ENCODE measurements around the gene FADS3. TPM values are rescaled to one million over a fixed set of nuclear protein-coding genes. Genes with fewer than 3 reads are reported as not detected.
"Not testable (repeated sequence)": the region's sequence is repeated elsewhere in the genome, so short reads cannot be mapped to it uniquely, and the experiment has no call there.

Gene FADS3
- total RNA-seq, 1 donor from 2014 or later: 22.6 TPM

GRCh38 chr11:61898247-61898582 lies 6.9 kb upstream of the FADS3 start:
- no peak for DNase-seq (ENCODE audit: low spot score)

- peak; percentile 69 for DNase-seq (ENCODE audit: low spot score)
Observed at GRCh38 chr11:61897387-61898246, 6.3 kb upstream of the FADS3 start.

- no peak for DNase-seq (ENCODE audit: low spot score)
Observed at GRCh38 chr11:61896665-61897386, 5.5 kb upstream of the FADS3 start.

GRCh38 chr11:61895718-61896059 lies 4.3 kb upstream of the FADS3 start:
- no peak for DNase-seq (ENCODE audit: low spot score)

- DNase-seq (ENCODE audit: low spot score): no peak
Observed at GRCh38 chr11:61895046-61895717, 3.8 kb upstream of the FADS3 start.

- no peak for DNase-seq (ENCODE audit: low spot score)
Observed at GRCh38 chr11:61893981-61894380, 2.6 kb upstream of the FADS3 start.

GRCh38 chr11:61892085-61892370 lies 683 bp upstream of the FADS3 start:
- no peak for DNase-seq (ENCODE audit: low spot score)

GRCh38 chr11:61890529-61891330 lies 615 bp downstream of the FADS3 start:
- DNase-seq (ENCODE audit: low spot score): peak; percentile 22

GRCh38 chr11:61889831-61890230 lies 1.5 kb downstream of the FADS3 start:
- no peak for DNase-seq (ENCODE audit: low spot score)

GRCh38 chr11:61888590-61888989 lies 2.8 kb downstream of the FADS3 start:
- no peak for DNase-seq (ENCODE audit: low spot score)

GRCh38 chr11:61887839-61888494 lies 3.4 kb downstream of the FADS3 start:
- DNase-seq (ENCODE audit: low spot score): peak; percentile 54

- no peak for DNase-seq (ENCODE audit: low spot score)
Observed at GRCh38 chr11:61886643-61887042, 4.7 kb downstream of the FADS3 start.

- no peak for DNase-seq (ENCODE audit: low spot score)
Observed at GRCh38 chr11:61885784-61886580, 5.4 kb downstream of the FADS3 start.

- no peak for DNase-seq (ENCODE audit: low spot score)
Observed at GRCh38 chr11:61885166-61885778, 6.1 kb downstream of the FADS3 start.

GRCh38 chr11:61883947-61884346 lies 7.4 kb downstream of the FADS3 start:
- DNase-seq (ENCODE audit: low spot score): no peak

GRCh38 chr11:61883327-61883726 lies 8.0 kb downstream of the FADS3 start:
- no peak for DNase-seq (ENCODE audit: low spot score)

- DNase-seq (ENCODE audit: low spot score): no peak
Observed at GRCh38 chr11:61882879-61883278, 8.5 kb downstream of the FADS3 start.

GRCh38 chr11:61882267-61882666 lies 9.1 kb downstream of the FADS3 start:
- not testable (repeated sequence) for DNase-seq (ENCODE audit: low spot score)

- no peak for DNase-seq (ENCODE audit: low spot score)
Observed at GRCh38 chr11:61881397-61881796, 9.9 kb downstream of the FADS3 start.

GRCh38 chr11:61880454-61880853 lies 10.9 kb downstream of the FADS3 start:
- DNase-seq (ENCODE audit: low spot score): no peak

Measured in mucosa of gallbladder (tissue), 1 donor.